ENCODE measurements around the gene STX3.

DNA sequence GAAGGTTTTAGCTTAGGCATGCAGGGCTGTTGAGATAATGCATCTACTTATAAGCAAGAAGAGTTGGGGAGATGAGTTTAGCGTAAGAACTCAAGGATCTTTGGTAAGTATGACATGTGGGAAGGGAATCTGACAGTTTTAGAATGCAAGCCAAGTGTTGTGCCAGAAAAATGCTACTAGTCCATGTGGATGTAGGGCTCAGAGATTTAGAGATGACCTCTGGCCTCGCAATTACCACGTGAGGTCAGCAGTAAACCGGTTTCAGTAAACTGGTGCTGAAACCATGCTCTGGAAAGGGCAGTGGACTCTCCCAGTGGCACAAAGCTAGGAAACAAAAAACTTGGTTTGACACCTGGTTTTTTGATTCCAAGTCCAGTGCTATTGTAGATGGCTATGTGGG is 36.5 kb downstream of the STX3 start:
- TF ChIP-seq POLR2A (IDR thresholded peaks at IDR 0.05), result no peak
- TF ChIP-seq, protein P1, sequence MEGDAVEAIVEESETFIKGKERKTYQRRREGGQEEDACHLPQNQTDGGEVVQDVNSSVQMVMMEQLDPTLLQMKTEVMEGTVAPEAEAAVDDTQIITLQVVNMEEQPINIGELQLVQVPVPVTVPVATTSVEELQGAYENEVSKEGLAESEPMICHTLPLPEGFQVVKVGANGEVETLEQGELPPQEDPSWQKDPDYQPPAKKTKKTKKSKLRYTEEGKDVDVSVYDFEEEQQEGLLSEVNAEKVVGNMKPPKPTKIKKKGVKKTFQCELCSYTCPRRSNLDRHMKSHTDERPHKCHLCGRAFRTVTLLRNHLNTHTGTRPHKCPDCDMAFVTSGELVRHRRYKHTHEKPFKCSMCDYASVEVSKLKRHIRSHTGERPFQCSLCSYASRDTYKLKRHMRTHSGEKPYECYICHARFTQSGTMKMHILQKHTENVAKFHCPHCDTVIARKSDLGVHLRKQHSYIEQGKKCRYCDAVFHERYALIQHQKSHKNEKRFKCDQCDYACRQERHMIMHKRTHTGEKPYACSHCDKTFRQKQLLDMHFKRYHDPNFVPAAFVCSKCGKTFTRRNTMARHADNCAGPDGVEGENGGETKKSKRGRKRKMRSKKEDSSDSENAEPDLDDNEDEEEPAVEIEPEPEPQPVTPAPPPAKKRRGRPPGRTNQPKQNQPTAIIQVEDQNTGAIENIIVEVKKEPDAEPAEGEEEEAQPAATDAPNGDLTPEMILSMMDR (IDR thresholded peaks at IDR 0.05), result no peak
